ENCODE results near the gene ENTPD6.

- TF ChIP-seq CTCF (conservative IDR thresholded peaks at IDR 0.05; ENCODE audit: low read depth, low read length) (peak; percentile 35; the same call in 1 of the 2 replicates), MAFK (IDR thresholded peaks at IDR 0.05; ENCODE audit: low read depth, low read length) (peak; percentile 67), RCOR1 (IDR thresholded peaks at IDR 0.05; ENCODE audit: insufficient replicate concordance, low read length) (peak; percentile 87), NFE2L2 (IDR thresholded peaks at IDR 0.05; ENCODE audit: low read depth, low read length) (peak; percentile 83), MAZ (IDR thresholded peaks at IDR 0.05; ENCODE audit: borderline replicate concordance, low read depth, low read length) (0 out of 2 replicates have a peak, but pooled peaks have one; percentile 35), USF2 (IDR thresholded peaks at IDR 0.05; ENCODE audit: low read depth, low read length) (no peak), CHD1 (IDR thresholded peaks at IDR 0.05; ENCODE audit: low read depth, low read length) (no peak), ELK1 (IDR thresholded peaks at IDR 0.05; ENCODE audit: borderline replicate concordance, low read depth, low read length) (no peak), POLR2A (IDR thresholded peaks at IDR 0.05; ENCODE audit: low read depth, low read length) (0 out of 2 replicates have a peak, but pooled peaks have one; percentile 28), SMC3 (IDR thresholded peaks at IDR 0.05; ENCODE audit: low read depth, low read length) (peak; percentile 37; the same call in 1 of the 2 replicates), RFX5 (IDR thresholded peaks at IDR 0.05; ENCODE audit: low read depth, low read length) (no peak), MXI1 (IDR thresholded peaks at IDR 0.05; ENCODE audit: borderline replicate concordance, low read depth, low read length) (peak; percentile 62; the same call in 1 of the 2 replicates), RAD21 (IDR thresholded peaks at IDR 0.05; ENCODE audit: low read length) (peak; percentile 43), CEBPB (IDR thresholded peaks at IDR 0.05; ENCODE audit: low read depth, low read length) (no peak; the same call in 1 of the 2 replicates)
Measured at GRCh38 chr20:25223179-25223661, 27.7 kb downstream of the ENTPD6 start.

All from IMR-90 (cell line).